Gastroesophageal sphincter (tissue), 4 donors: ENCODE data around the gene RBM22. TPM values are rescaled to one million over a fixed set of nuclear protein-coding genes. Genes with fewer than 3 reads are reported as not detected.
A peak's percentile ranks its signal among the peaks of the same experiment; 100 is the strongest.

ENCODE experiments used
- ATAC-seq: fragments of 150-250 bp; one replicate; pipeline ENCODE4 v1.9.1; 2016; ENCODE audit warnings: mild to moderate bottlenecking, moderate library complexity
- H3K27ac ChIP-seq, 4 donors: fragments of 200-600 bp; sonication (generic) in 3 of 4; 1 replicate in 3 of 4; 2 replicates in 1 of 4; pipeline ENCODE4 v1.5.1; 2016 to 2019
- H3K27me3 ChIP-seq: fragments of 200-600 bp; sonication (generic); one replicate; pipeline ENCODE4 v1.5.1; 2019
- H3K36me3 ChIP-seq, 2 donors: fragments of 200-600 bp; sonication (generic); one replicate each; pipeline ENCODE4 v1.5.1; 2019; ENCODE audit warnings: control low read depth in 1 of 2
- H3K4me1 ChIP-seq, 3 donors: fragments of 200-600 bp; sonication (generic); 1 replicate in 2 of 3; 2 replicates in 1 of 3; pipeline ENCODE4 v1.5.1; 2016 to 2019; ENCODE audit warnings: control low read depth in 2 of 3
- H3K4me3 ChIP-seq, 2 donors: fragments of 200-600 bp; sonication (generic); one replicate each; pipeline ENCODE4 v1.5.1; 2019; ENCODE audit warnings: mild to moderate bottlenecking in 1 of 2, moderate library complexity in 1 of 2
- H3K9me3 ChIP-seq, 3 donors: fragments of 200-600 bp; sonication (generic); one replicate each; pipeline ENCODE4 v1.5.1; 2017 to 2019; ENCODE audit warnings: control low read depth in 2 of 3
- CTCF ChIP-seq, 4 experiments: fragments of 200-600 bp in 2 of 4; fragments of 450-650 bp in 2 of 4; sonication (generic) in 1 of 4; IDR thresholded peaks; one replicate each; pipeline ENCODE4 v1.5.1; 2017 to 2019; ENCODE audit warnings: antibody characterized with exemption in 4 of 4, mild to moderate bottlenecking in 2 of 4, moderate library complexity in 2 of 4
- EP300 ChIP-seq: sonication (generic); formaldehyde crosslinking; IDR thresholded peaks from one replicate; pipeline ENCODE4 v1.6.1; 2017; ENCODE audit warnings: antibody characterized with exemption, mild to moderate bottlenecking
- POLR2A ChIP-seq, 2 donors: fragments of 450-650 bp; IDR thresholded peaks; one replicate each; pipeline ENCODE4 v1.6.1; 2017; ENCODE audit warnings: antibody characterized with exemption in 2 of 2, mild to moderate bottlenecking in 2 of 2, moderate library complexity in 1 of 2
- POLR2AphosphoS5 ChIP-seq: sonication (generic); formaldehyde crosslinking; IDR thresholded peaks from one replicate; pipeline ENCODE4 v1.6.1; 2017; ENCODE audit warnings: antibody characterized with exemption
- WGBS, 2 donors: methylation state at CpG; one replicate each; pipeline ENCODE4 v1.1.5; 2018; ENCODE audit warnings: low coverage in 1 of 2; 5-methylcytosine and 5-hydroxymethylcytosine counted together
- total RNA-seq, 4 donors: library from RNA; depleted of rRNA; stranded (reverse); fragments of >200 nt; gene quantifications; one replicate each; pipeline ENCODE4 v1.1.0, GENCODE V29; 2016

Gene RBM22
- total RNA-seq, 4 donors from 2014 or later = 24.3 to 37.2 (median 32.4) TPM

GRCh38 chr5:150645070-150645700 is 55.7 kb downstream of the RBM22 start:
- no peak for ATAC-seq

GRCh38 chr5:150644514-150644913 is 56.3 kb downstream of the RBM22 start:
- WGBS, 2 donors = 71% methylated on average over 1 of the region's 2 CpGs; no CpG with 5 or more reads in 1 of the 2 donors
- Histone ChIP-seq H3K27ac (peak overlapping the region in 3 of 4 donors; percentile 84 to 92 (median 86)), H3K36me3 (peaks cover 0 to 19% of the 10 kb centered on the region in 2 donors), H3K9me3 (no peaks in the 10 kb centered on the region), H3K4me1 (peaks cover 21 to 96% (median 62%) of the 10 kb centered on the region in 3 donors), H3K27me3 (no peaks in the 10 kb centered on the region), H3K4me3 (no peak overlapping the region)
- TF ChIP-seq POLR2AphosphoS5 (no peak), EP300 (no peak), CTCF (IDR thresholded peaks at IDR 0.05) (no peak), POLR2A (IDR thresholded peaks at IDR 0.05) (no peak)
- no peak for ATAC-seq

More at GRCh38 chr5:150645070-150645700, 55.7 kb downstream of the RBM22 start:
- peak overlapping the region in 3 of 4 donors; percentile 84 to 92 (median 86) for H3K27ac ChIP-seq
- TF ChIP-seq CTCF (IDR thresholded peaks at IDR 0.05) (no peak), POLR2AphosphoS5 (peak; percentile 37), EP300 (no peak)
- no peaks in the 10 kb centered on the region for H3K9me3 ChIP-seq
- 29 to 73% methylated on average over 1 to 4 of the region's 4 CpGs for WGBS, 2 donors
- peaks cover 0 to 25% of the 10 kb centered on the region in 2 donors for H3K36me3 ChIP-seq
- no peak overlapping the region for H3K4me3 ChIP-seq
- no peaks in the 10 kb centered on the region for H3K27me3 ChIP-seq
- peaks cover 21 to 96% (median 56%) of the 10 kb centered on the region in 3 donors for H3K4me1 ChIP-seq

- Histone ChIP-seq H3K36me3 (peaks cover 0 to 14% of the 10 kb centered on the region in 2 donors), H3K27me3 (no peaks in the 10 kb centered on the region), H3K27ac (peak overlapping the region in 3 of 4 donors; percentile 84 to 92 (median 86)), H3K4me3 (no peak overlapping the region), H3K9me3 (no peaks in the 10 kb centered on the region), H3K4me1 (peaks cover 21 to 98% (median 67%) of the 10 kb centered on the region in 3 donors)
- WGBS, 2 donors = 55 to 81% methylated on average over 4 to 5 of the region's 5 CpGs
- TF ChIP-seq POLR2A (IDR thresholded peaks at IDR 0.05) = no peak
- TF ChIP-seq EP300 = no peak
- TF ChIP-seq POLR2AphosphoS5 = no peak
- TF ChIP-seq CTCF (IDR thresholded peaks at IDR 0.05) = no peak
- no peak for ATAC-seq
These were observed 56.8 kb downstream of the RBM22 start for GRCh38 chr5:150644058-150644457.

GRCh38 chr5:150642991-150643710 is 57.7 kb downstream of the RBM22 start:
- TF ChIP-seq EP300 (no peak), POLR2AphosphoS5 (no peak), CTCF (IDR thresholded peaks at IDR 0.05) (no peak), POLR2A (IDR thresholded peaks at IDR 0.05) (no peak)
- Histone ChIP-seq H3K36me3 (peaks cover 0 to 5% of the 10 kb centered on the region in 2 donors), H3K9me3 (no peaks in the 10 kb centered on the region), H3K27ac (peak overlapping the region in 3 of 4 donors; percentile 84 to 92 (median 86)), H3K4me3 (no peak overlapping the region), H3K4me1 (peaks cover 21 to 98% (median 69%) of the 10 kb centered on the region in 3 donors), H3K27me3 (no peaks in the 10 kb centered on the region)
- ATAC-seq = no peak
- 64 to 93% methylated on average over 4 to 12 of the region's 12 CpGs for WGBS, 2 donors
